Adipose tissue (tissue), 3 donors: ENCODE measurements around the gene CABYR. TPM values are rescaled to one million over a fixed set of nuclear protein-coding genes. Genes with fewer than 3 reads are reported as not detected.

Source experiments
- H3K27ac ChIP-seq: one replicate; pipeline ENCODE4 v1.5.1; 2013; ENCODE audit warnings: low read depth, low read length
- WGBS, 3 donors: extraction: QIAGEN DNeasy Blood & Tissue Kit; methylation state at CpG; one replicate each; pipeline ENCODE4 v1.1.7; 2013; 5-methylcytosine and 5-hydroxymethylcytosine counted together
- polyA plus RNA-seq, 3 donors: library from polyadenylated mRNA; stranded (reverse); fragments of 200-250 nt; gene quantifications; one replicate each; pipeline ENCODE4 v1.2.3, GENCODE V29; 2013
- donor health status: healthy with polysubstance abuse.
- donor health status: Bipolar disorder and iron deficiency.
- donor health status: healthy.

The CABYR gene
- polyA plus RNA-seq: 1 to 10 TPM in 1 of 3 donors, under 1 TPM in 2; 0.21 to 1.3 (median 0.90) TPM

- no peak within 1 kb of the TSS for H3K27ac ChIP-seq
- WGBS, 3 donors: 2 to 4% (median 3%) methylated on average over 52 to 63 of the region's 63 CpGs
Measured at GRCh38 chr18:24138789-24139616, at the start of gene CABYR. Gene CABYR, plus strand, starts transcription at chr18:24139062. Its CDS starts 4,053 bp downstream, at chr18:24143115.

- 57 to 61% (median 60%) methylated on average over 4 of the region's 4 CpGs for WGBS, 3 donors
- no peak overlapping the region for H3K27ac ChIP-seq
Measured at GRCh38 chr18:24089076-24089475, 49.8 kb upstream of the CABYR start.

GRCh38 chr18:24089515-24090337 is 49.1 kb upstream of the CABYR start:
- H3K27ac ChIP-seq: no peak overlapping the region
- 68 to 77% (median 72%) methylated on average over 4 of the region's 4 CpGs for WGBS, 3 donors

GRCh38 chr18:24090876-24091275 is 48.0 kb upstream of the CABYR start:
- H3K27ac ChIP-seq: no peak overlapping the region
- WGBS, 3 donors: 96 to 98% (median 97%) methylated on average over 13 of the region's 13 CpGs

GRCh38 chr18:24094561-24094960 is 44.3 kb upstream of the CABYR start:
- H3K27ac ChIP-seq: no peak overlapping the region

- 94 to 100% (median 99%) methylated on average over 1 of the region's 1 CpG for WGBS, 3 donors
- H3K27ac ChIP-seq: no peak overlapping the region
Measured at GRCh38 chr18:24095976-24096375, 42.9 kb upstream of the CABYR start.

GRCh38 chr18:24103320-24104021 is 35.4 kb upstream of the CABYR start:
- H3K27ac ChIP-seq: no peak overlapping the region
- WGBS, 3 donors: 76 to 79% (median 77%) methylated on average over 6 of the region's 6 CpGs

- WGBS, 3 donors: 85 to 88% (median 86%) methylated on average over 4 of the region's 4 CpGs
- no peak overlapping the region for H3K27ac ChIP-seq
Measured at GRCh38 chr18:24104486-24104885, 34.4 kb upstream of the CABYR start.

- H3K27ac ChIP-seq: no peak overlapping the region
- 51 to 97% (median 88%) methylated on average over 1 of the region's 1 CpG for WGBS, 3 donors
Measured at GRCh38 chr18:24108641-24109040, 30.2 kb upstream of the CABYR start.

- WGBS, 3 donors: 66 to 98% (median 94%) methylated on average over 2 of the region's 2 CpGs
Measured at GRCh38 chr18:24111936-24112335, 26.9 kb upstream of the CABYR start.

GRCh38 chr18:24112464-24112863 is 26.4 kb upstream of the CABYR start:
- H3K27ac ChIP-seq: no peak overlapping the region
- 57 to 95% (median 93%) methylated on average over 4 of the region's 4 CpGs for WGBS, 3 donors

More at GRCh38 chr18:24111936-24112335, 26.9 kb upstream of the CABYR start:
- no peak overlapping the region for H3K27ac ChIP-seq

- 24 to 86% (median 86%) methylated on average over 15 of the region's 15 CpGs for WGBS, 3 donors
- H3K27ac ChIP-seq: no peak overlapping the region
Measured at GRCh38 chr18:24112874-24113615, 25.8 kb upstream of the CABYR start.

- WGBS, 3 donors: 52 to 73% (median 67%) methylated on average over 4 of the region's 4 CpGs
- H3K27ac ChIP-seq: no peak overlapping the region
Measured at GRCh38 chr18:24114924-24115549, 23.8 kb upstream of the CABYR start.

GRCh38 chr18:24115628-24116027 is 23.2 kb upstream of the CABYR start:
- WGBS, 3 donors: 44 to 77% (median 46%) methylated on average over 2 of the region's 2 CpGs
- no peak overlapping the region for H3K27ac ChIP-seq

GRCh38 chr18:24118750-24119577 is 19.9 kb upstream of the CABYR start:
- no peak overlapping the region for H3K27ac ChIP-seq
- 42 to 63% (median 61%) methylated on average over 8 of the region's 8 CpGs for whole genome bisulfite sequencing, 3 donors

GRCh38 chr18:24120676-24121075 is 18.2 kb upstream of the CABYR start:
- 96 to 97% (median 96%) methylated on average over 4 of the region's 4 CpGs for WGBS, 3 donors
- H3K27ac ChIP-seq: no peak overlapping the region

- H3K27ac ChIP-seq: no peak overlapping the region
- 92 to 96% (median 96%) methylated on average over 2 of the region's 2 CpGs for WGBS, 3 donors
Measured at GRCh38 chr18:24121625-24122024, 17.2 kb upstream of the CABYR start.
